ENCODE data around the gene RABGAP1L. TPM values are rescaled to one million over a fixed set of nuclear protein-coding genes. Genes with fewer than 3 reads are reported as not detected.
"Not testable (repeated sequence)": the region's sequence is repeated elsewhere in the genome, so short reads cannot be mapped to it uniquely, and the experiment has no call there.

RABGAP1L gene
- polyA plus RNA-seq, 4 donors: 20.6 to 53.9 (median 25.1) TPM

DNA sequence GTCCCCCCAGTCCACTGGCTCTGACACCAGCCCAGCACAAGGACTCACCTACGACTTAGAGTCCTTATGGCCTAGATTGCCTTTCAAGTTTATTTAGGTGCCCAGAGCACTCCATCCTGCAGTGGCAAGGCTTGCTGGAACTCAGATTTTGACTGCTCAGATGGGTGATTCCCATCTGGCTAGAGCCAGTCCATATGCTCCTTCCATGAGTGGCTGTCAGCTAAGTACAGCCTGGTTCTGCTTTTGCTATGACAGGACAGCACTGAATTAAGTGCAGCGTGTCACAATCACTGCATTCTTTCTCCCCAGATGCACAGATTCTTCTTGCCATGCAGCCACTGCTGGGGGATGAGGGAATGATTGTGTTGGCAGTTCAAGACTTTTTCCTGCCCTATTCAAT is 332.3 kb downstream of the RABGAP1L start:
- Histone ChIP-seq H3K4me1 (ENCODE audit: control insufficient read depth in 3 of 3, insufficient read depth in 2 of 3, low read depth in 1 of 3, low read length in 2 of 3) (no peaks in the 10 kb centered on the region), H3K27me3 (ENCODE audit: control insufficient read depth in 3 of 3, insufficient read depth in 3 of 3, low read length in 3 of 3) (no peaks in the 10 kb centered on the region), H3K36me3 (ENCODE audit: control insufficient read depth in 3 of 3, insufficient read depth in 2 of 3, low read depth in 1 of 3, low read length in 3 of 3) (no peaks in the 10 kb centered on the region), H3K9me3 (ENCODE audit: control insufficient read depth in 2 of 2, insufficient read depth in 1 of 2, low read depth in 1 of 2, low read length in 1 of 2) (no peaks in the 10 kb centered on the region), H3K4me3 (ENCODE audit: low read depth in 1 of 3, low read length in 3 of 3) (no peak overlapping the region), H3K27ac (ENCODE audit: low read depth in 1 of 3, low read length in 2 of 3) (no peak overlapping the region)
- DNase-seq: no peak
- WGBS, 3 donors: 91 to 100% (median 92%) methylated on average over 2 of the region's 2 CpGs
- FAIRE-seq: no peak

GRCh38 chr1:174497478-174497877 is 338.2 kb downstream of the RABGAP1L start:
- Histone ChIP-seq H3K36me3 (ENCODE audit: control insufficient read depth in 3 of 3, insufficient read depth in 2 of 3, low read depth in 1 of 3, low read length in 3 of 3) (no peaks in the 10 kb centered on the region), H3K27me3 (ENCODE audit: control insufficient read depth in 3 of 3, insufficient read depth in 3 of 3, low read length in 3 of 3) (no peaks in the 10 kb centered on the region), H3K4me1 (ENCODE audit: control insufficient read depth in 3 of 3, insufficient read depth in 2 of 3, low read depth in 1 of 3, low read length in 2 of 3) (no peaks in the 10 kb centered on the region), H3K9me3 (ENCODE audit: control insufficient read depth in 2 of 2, insufficient read depth in 1 of 2, low read depth in 1 of 2, low read length in 1 of 2) (no peaks in the 10 kb centered on the region), H3K4me3 (ENCODE audit: low read depth in 1 of 3, low read length in 3 of 3) (no peak overlapping the region), H3K27ac (ENCODE audit: low read depth in 1 of 3, low read length in 2 of 3) (no peak overlapping the region)
- FAIRE-seq: no peak
- peak in 1 of 2 donors; percentile 12 for DNase-seq

GRCh38 chr1:174516755-174517154 is 357.4 kb downstream of the RABGAP1L start:
- not testable (repeated sequence) for H3K36me3 ChIP-seq (ENCODE audit: control insufficient read depth in 3 of 3, insufficient read depth in 2 of 3, low read depth in 1 of 3, low read length in 3 of 3); H3K27ac ChIP-seq (ENCODE audit: low read depth in 1 of 3, low read length in 2 of 3); H3K4me3 ChIP-seq (ENCODE audit: low read depth in 1 of 3, low read length in 3 of 3); FAIRE-seq; H3K9me3 ChIP-seq (ENCODE audit: control insufficient read depth in 2 of 2, insufficient read depth in 1 of 2, low read depth in 1 of 2, low read length in 1 of 2); H3K27me3 ChIP-seq (ENCODE audit: control insufficient read depth in 3 of 3, insufficient read depth in 3 of 3, low read length in 3 of 3); H3K4me1 ChIP-seq (ENCODE audit: control insufficient read depth in 3 of 3, insufficient read depth in 2 of 3, low read depth in 1 of 3, low read length in 2 of 3); DNase-seq
- WGBS, 3 donors: 97 to 98% (median 98%) methylated on average over 5 to 6 of the region's 6 CpGs

GRCh38 chr1:174519844-174520243 is 360.5 kb downstream of the RABGAP1L start:
- H3K27me3 ChIP-seq (ENCODE audit: control insufficient read depth in 3 of 3, insufficient read depth in 3 of 3, low read length in 3 of 3): no peaks in the 10 kb centered on the region
- no peaks in the 10 kb centered on the region for H3K4me1 ChIP-seq (ENCODE audit: control insufficient read depth in 3 of 3, insufficient read depth in 2 of 3, low read depth in 1 of 3, low read length in 2 of 3)
- FAIRE-seq (no peak), DNase-seq (no peak)
- no peaks in the 10 kb centered on the region for H3K36me3 ChIP-seq (ENCODE audit: control insufficient read depth in 3 of 3, insufficient read depth in 2 of 3, low read depth in 1 of 3, low read length in 3 of 3)
- H3K4me3 ChIP-seq (ENCODE audit: low read depth in 1 of 3, low read length in 3 of 3): no peak overlapping the region
- H3K9me3 ChIP-seq (ENCODE audit: control insufficient read depth in 2 of 2, insufficient read depth in 1 of 2, low read depth in 1 of 2, low read length in 1 of 2): peaks cover 0 to 8% of the 10 kb centered on the region in 2 donors
- 70 to 72% (median 71%) methylated on average over 2 of the region's 2 CpGs for WGBS, 3 donors
- H3K27ac ChIP-seq (ENCODE audit: low read depth in 1 of 3, low read length in 2 of 3): no peak overlapping the region

DNA sequence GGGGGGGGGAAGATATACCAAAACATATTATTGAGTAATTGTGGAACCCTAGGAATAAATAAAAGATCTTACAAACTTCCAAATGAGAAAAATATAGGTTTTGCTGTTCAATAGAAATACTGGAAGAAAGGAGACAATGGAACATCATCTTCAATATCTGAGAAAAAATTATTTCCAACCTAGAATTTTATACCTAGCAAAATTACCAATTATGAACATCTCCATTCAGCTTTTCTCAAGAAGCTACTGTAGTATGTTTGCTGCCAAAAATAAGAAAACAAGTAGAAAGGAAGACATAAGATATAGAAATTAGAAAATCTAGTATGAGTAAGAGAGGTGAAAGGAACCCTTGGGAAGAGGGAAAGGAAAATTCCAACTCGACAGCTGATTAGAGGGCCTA is 372.4 kb downstream of the RABGAP1L start:
- 94 to 96% (median 96%) methylated on average over 1 of the region's 1 CpG for WGBS, 3 donors
- H3K36me3 ChIP-seq (ENCODE audit: control insufficient read depth in 3 of 3, insufficient read depth in 2 of 3, low read depth in 1 of 3, low read length in 3 of 3): peaks cover 0 to 5% (median 2%) of the 10 kb centered on the region in 3 donors
- no peak overlapping the region for H3K27ac ChIP-seq (ENCODE audit: low read depth in 1 of 3, low read length in 2 of 3)
- no peak overlapping the region for H3K4me3 ChIP-seq (ENCODE audit: low read depth in 1 of 3, low read length in 3 of 3)
- peaks cover 0 to 21% of the 10 kb centered on the region in 2 donors for H3K9me3 ChIP-seq (ENCODE audit: control insufficient read depth in 2 of 2, insufficient read depth in 1 of 2, low read depth in 1 of 2, low read length in 1 of 2)
- H3K4me1 ChIP-seq (ENCODE audit: control insufficient read depth in 3 of 3, insufficient read depth in 2 of 3, low read depth in 1 of 3, low read length in 2 of 3): no peaks in the 10 kb centered on the region
- FAIRE-seq: no peak
- no peak for DNase-seq
- no peaks in the 10 kb centered on the region for H3K27me3 ChIP-seq (ENCODE audit: control insufficient read depth in 3 of 3, insufficient read depth in 3 of 3, low read length in 3 of 3)

DNA sequence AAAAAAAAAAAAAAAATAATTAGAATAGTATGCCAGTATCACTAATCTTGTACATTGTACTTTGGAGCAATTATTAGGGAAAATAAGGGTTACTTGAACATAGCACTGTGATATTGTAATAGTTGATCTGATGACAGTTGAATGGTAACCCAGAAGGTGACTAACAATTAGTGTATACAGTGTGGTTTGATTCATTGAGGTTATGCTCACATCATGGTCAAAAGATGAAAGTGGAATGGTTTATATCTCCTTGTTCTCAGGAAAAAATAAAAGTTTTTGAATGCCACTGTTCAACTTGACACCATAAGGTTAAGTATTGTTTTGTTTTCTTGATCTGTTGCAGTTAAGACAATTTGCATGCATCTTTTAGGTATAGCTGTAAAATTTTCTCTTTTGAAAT is 375.5 kb downstream of the RABGAP1L start:
- DNase-seq (no peak), FAIRE-seq (no peak)
- no peak overlapping the region for H3K27ac ChIP-seq (ENCODE audit: low read depth in 1 of 3, low read length in 2 of 3)
- H3K9me3 ChIP-seq (ENCODE audit: control insufficient read depth in 2 of 2, insufficient read depth in 1 of 2, low read depth in 1 of 2, low read length in 1 of 2): peaks cover 0 to 16% of the 10 kb centered on the region in 2 donors
- H3K4me3 ChIP-seq (ENCODE audit: low read depth in 1 of 3, low read length in 3 of 3): no peak overlapping the region
- peaks cover 0 to 4% (median 2%) of the 10 kb centered on the region in 3 donors for H3K36me3 ChIP-seq (ENCODE audit: control insufficient read depth in 3 of 3, insufficient read depth in 2 of 3, low read depth in 1 of 3, low read length in 3 of 3)
- H3K27me3 ChIP-seq (ENCODE audit: control insufficient read depth in 3 of 3, insufficient read depth in 3 of 3, low read length in 3 of 3): no peaks in the 10 kb centered on the region
- H3K4me1 ChIP-seq (ENCODE audit: control insufficient read depth in 3 of 3, insufficient read depth in 2 of 3, low read depth in 1 of 3, low read length in 2 of 3): no peaks in the 10 kb centered on the region

DNA sequence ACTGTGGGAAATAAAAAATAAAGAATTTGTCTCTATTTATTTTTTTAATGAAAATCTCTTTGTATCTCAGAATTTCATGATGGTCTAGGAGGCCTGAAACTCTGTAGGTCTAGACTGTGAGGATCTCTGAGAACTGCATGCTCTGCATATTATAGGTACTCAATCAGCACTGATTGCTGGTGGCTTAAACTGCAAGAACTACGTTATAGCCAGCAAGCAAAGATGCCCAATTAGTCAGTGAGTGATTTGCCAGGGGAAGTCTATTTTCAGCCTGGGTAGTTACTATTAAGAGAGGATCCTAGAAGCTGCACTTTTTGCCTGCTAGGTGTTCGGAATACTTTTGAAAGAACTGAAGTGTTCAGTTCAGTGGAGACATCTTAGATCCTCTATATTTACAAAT is 375.9 kb downstream of the RABGAP1L start:
- FAIRE-seq (no peak), DNase-seq (no peak)
- WGBS, 3 donors: 79 to 91% (median 87%) methylated on average over 2 of the region's 2 CpGs
- no peaks in the 10 kb centered on the region for H3K27me3 ChIP-seq (ENCODE audit: control insufficient read depth in 3 of 3, insufficient read depth in 3 of 3, low read length in 3 of 3)
- no peak overlapping the region for H3K4me3 ChIP-seq (ENCODE audit: low read depth in 1 of 3, low read length in 3 of 3)
- no peaks in the 10 kb centered on the region for H3K4me1 ChIP-seq (ENCODE audit: control insufficient read depth in 3 of 3, insufficient read depth in 2 of 3, low read depth in 1 of 3, low read length in 2 of 3)
- H3K9me3 ChIP-seq (ENCODE audit: control insufficient read depth in 2 of 2, insufficient read depth in 1 of 2, low read depth in 1 of 2, low read length in 1 of 2): peaks cover 0 to 12% of the 10 kb centered on the region in 2 donors
- H3K27ac ChIP-seq (ENCODE audit: low read depth in 1 of 3, low read length in 2 of 3): no peak overlapping the region
- peaks cover 0 to 2% (median 0%) of the 10 kb centered on the region in 3 donors for H3K36me3 ChIP-seq (ENCODE audit: control insufficient read depth in 3 of 3, insufficient read depth in 2 of 3, low read depth in 1 of 3, low read length in 3 of 3)

- not testable (repeated sequence) for H3K27me3 ChIP-seq (ENCODE audit: control insufficient read depth in 3 of 3, insufficient read depth in 3 of 3, low read length in 3 of 3); H3K4me1 ChIP-seq (ENCODE audit: control insufficient read depth in 3 of 3, insufficient read depth in 2 of 3, low read depth in 1 of 3, low read length in 2 of 3); H3K36me3 ChIP-seq (ENCODE audit: control insufficient read depth in 3 of 3, insufficient read depth in 2 of 3, low read depth in 1 of 3, low read length in 3 of 3); FAIRE-seq; DNase-seq; H3K9me3 ChIP-seq (ENCODE audit: control insufficient read depth in 2 of 2, insufficient read depth in 1 of 2, low read depth in 1 of 2, low read length in 1 of 2); H3K27ac ChIP-seq (ENCODE audit: low read depth in 1 of 3, low read length in 2 of 3); H3K4me3 ChIP-seq (ENCODE audit: low read depth in 1 of 3, low read length in 3 of 3)
- 67 to 91% (median 85%) methylated on average over 2 of the region's 2 CpGs for WGBS, 3 donors
Observed at GRCh38 chr1:174543421-174543820, 384.1 kb downstream of the RABGAP1L start.

DNA sequence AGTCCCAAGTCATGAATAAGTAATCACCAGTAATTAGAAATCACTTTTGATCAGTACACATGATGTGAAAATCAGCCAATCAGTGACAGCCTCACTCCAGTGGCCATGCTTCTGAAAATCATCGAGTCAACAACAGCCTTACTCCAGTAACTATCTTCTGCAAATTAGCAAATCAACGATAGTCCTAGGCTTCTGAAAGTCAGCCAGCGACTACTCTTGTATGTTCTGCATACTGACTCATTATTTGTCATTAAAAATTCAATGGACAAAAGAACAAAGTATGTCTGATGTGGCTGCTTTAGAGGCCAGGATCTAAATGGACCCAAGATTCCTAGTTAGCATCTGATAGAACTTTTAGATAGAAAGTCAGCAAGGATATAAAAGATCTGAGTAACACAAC is 391.0 kb downstream of the RABGAP1L start:
- no peak overlapping the region for H3K27ac ChIP-seq (ENCODE audit: low read depth in 1 of 3, low read length in 2 of 3)
- H3K9me3 ChIP-seq (ENCODE audit: control insufficient read depth in 2 of 2, insufficient read depth in 1 of 2, low read depth in 1 of 2, low read length in 1 of 2): peaks cover 0 to 2% of the 10 kb centered on the region in 2 donors
- WGBS, 3 donors: 94 to 98% (median 95%) methylated on average over 3 of the region's 3 CpGs
- H3K27me3 ChIP-seq (ENCODE audit: control insufficient read depth in 3 of 3, insufficient read depth in 3 of 3, low read length in 3 of 3): no peaks in the 10 kb centered on the region
- H3K4me3 ChIP-seq (ENCODE audit: low read depth in 1 of 3, low read length in 3 of 3): no peak overlapping the region
- no peaks in the 10 kb centered on the region for H3K4me1 ChIP-seq (ENCODE audit: control insufficient read depth in 3 of 3, insufficient read depth in 2 of 3, low read depth in 1 of 3, low read length in 2 of 3)
- DNase-seq (no peak), FAIRE-seq (no peak)
- H3K36me3 ChIP-seq (ENCODE audit: control insufficient read depth in 3 of 3, insufficient read depth in 2 of 3, low read depth in 1 of 3, low read length in 3 of 3): no peaks in the 10 kb centered on the region
